Type B pancreatic cell (in vitro differentiated cells): ENCODE measurements around the gene FXYD4. TPM values are rescaled to one million over a fixed set of nuclear protein-coding genes. Genes with fewer than 3 reads are reported as not detected.

Experiments
- DNase-seq: peaks from one replicate; pipeline ENCODE4 v3.0.0; 2021; ENCODE audit warnings: mixed read lengths; ENCODE audit not compliant: unreplicated experiment; ENCODE audit errors: extremely low spot score
- H3K27ac Mint-ChIP-seq: 2 replicates; pipeline ENCODE4 v1.8.0; 2021; ENCODE audit warnings: mild to moderate bottlenecking, mixed read lengths
- H3K27me3 Mint-ChIP-seq: 2 replicates; pipeline ENCODE4 v1.8.0; 2021; ENCODE audit warnings: mixed read lengths
- H3K36me3 Mint-ChIP-seq: 2 replicates; pipeline ENCODE4 v1.8.0; 2021; ENCODE audit warnings: mixed read lengths
- H3K4me1 Mint-ChIP-seq: one replicate; pipeline ENCODE4 v1.8.0; 2021; ENCODE audit warnings: mixed read lengths; ENCODE audit not compliant: unreplicated experiment
- H3K4me3 Mint-ChIP-seq: 2 replicates; pipeline ENCODE4 v1.8.0; 2021; ENCODE audit warnings: mild to moderate bottlenecking, mixed read lengths
- H3K9me3 Mint-ChIP-seq: 2 replicates; pipeline ENCODE4 v1.8.0; 2021; ENCODE audit warnings: mixed read lengths
- CTCF ChIP-seq: fragments of 200-600 bp; sonication (generic); conservative IDR thresholded peaks from 2 replicates; pipeline ENCODE4 v1.5.0; 2021; ENCODE audit warnings: antibody characterized with exemption, mild to moderate bottlenecking
- total RNA-seq: library from RNA; stranded (reverse); gene quantifications from 2 replicates; pipeline ENCODE4 v1.2.1, GENCODE V29; 2021; ENCODE audit warnings: low replicate concordance

FXYD4 gene
- total RNA-seq, 1 donor from 2014 or later = 0.97 TPM

GRCh38 chr10:43404704-43405084, 33.3 kb downstream of the FXYD4 start:
- DNase-seq = no peak
- no peak for TF ChIP-seq CTCF
- Mint-ChIP-seq H3K9me3 (no peaks in the 10 kb centered on the region), H3K27ac (peak overlapping the region; percentile 85), H3K4me3 (peak overlapping the region; percentile 71), H3K36me3 (peaks cover 13% of the 10 kb centered on the region), H3K27me3 (no peaks in the 10 kb centered on the region), H3K4me1 (peaks cover 45% of the 10 kb centered on the region)

- H3K36me3 Mint-ChIP-seq = peaks cover 12% of the 10 kb centered on the region
- H3K27me3 Mint-ChIP-seq = no peaks in the 10 kb centered on the region
- TF ChIP-seq CTCF = no peak
- H3K4me3 Mint-ChIP-seq = peak overlapping the region; percentile 99
- peak overlapping the region; percentile 100 for H3K27ac Mint-ChIP-seq
- H3K4me1 Mint-ChIP-seq = peaks cover 27% of the 10 kb centered on the region
- peak; percentile 80 for DNase-seq
- no peaks in the 10 kb centered on the region for H3K9me3 Mint-ChIP-seq
Observed at GRCh38 chr10:43407148-43407575, 35.7 kb downstream of the FXYD4 start.

GRCh38 chr10:43407576-43408330, 36.3 kb downstream of the FXYD4 start:
- H3K4me1 Mint-ChIP-seq = peaks cover 22% of the 10 kb centered on the region
- peak; percentile 70 for TF ChIP-seq CTCF
- H3K9me3 Mint-ChIP-seq = no peaks in the 10 kb centered on the region
- DNase-seq = peak; percentile 83
- peaks cover 12% of the 10 kb centered on the region for H3K36me3 Mint-ChIP-seq
- peak overlapping the region; percentile 100 for H3K27ac Mint-ChIP-seq
- H3K4me3 Mint-ChIP-seq = peak overlapping the region; percentile 99
- H3K27me3 Mint-ChIP-seq = no peaks in the 10 kb centered on the region

GRCh38 chr10:43408331-43408709, 36.9 kb downstream of the FXYD4 start:
- peak; percentile 47 for TF ChIP-seq CTCF
- no peak for DNase-seq
- no peaks in the 10 kb centered on the region for H3K9me3 Mint-ChIP-seq
- peaks cover 16% of the 10 kb centered on the region for H3K4me1 Mint-ChIP-seq
- H3K27me3 Mint-ChIP-seq = no peaks in the 10 kb centered on the region
- H3K36me3 Mint-ChIP-seq = peaks cover 7% of the 10 kb centered on the region
- H3K27ac Mint-ChIP-seq = peak overlapping the region; percentile 100
- peak overlapping the region; percentile 99 for H3K4me3 Mint-ChIP-seq

- peak within 1 kb of the TSS; percentile 100 for H3K27ac Mint-ChIP-seq
- peak within 1 kb of the TSS; percentile 99 for H3K4me3 Mint-ChIP-seq
- no peaks in the 10 kb centered on the region for H3K9me3 Mint-ChIP-seq
- peak; percentile 96 for DNase-seq
- no peaks in the 10 kb centered on the region for H3K27me3 Mint-ChIP-seq
- H3K36me3 Mint-ChIP-seq = peaks cover 6% of the 10 kb centered on the region
- no peak for TF ChIP-seq CTCF
- peaks cover 14% of the 10 kb centered on the region for H3K4me1 Mint-ChIP-seq
Observed at GRCh38 chr10:43408710-43409384, 37.4 kb downstream of the FXYD4 start, which contains the start of gene HNRNPF. HNRNPF (minus strand) TSS chr10:43409186; CDS start chr10:43387884, 21,302 bp downstream.
